Astrocyte (in vitro differentiated cells and primary cell): Measurements from ENCODE around the gene ZNF764. TPM values are rescaled to one million over a fixed set of nuclear protein-coding genes. Genes with fewer than 3 reads are reported as not detected.

Experiments
- DNase-seq: peaks from one replicate; pipeline ENCODE4 v3.0.0-alpha.2; 2010; ENCODE audit warnings: low read depth
- FAIRE-seq: peaks from 2 replicates; lab custom pipeline; 2011; peaks lifted over from hg19 to GRCh38; lab: Jason Lieb, UNC
- H2AFZ ChIP-seq: 2 replicates; pipeline ENCODE4 v1.6.0; 2012; ENCODE audit warnings: low read depth, low read length, inconsistent platforms
- H3K27ac ChIP-seq: 2 replicates; pipeline ENCODE4 v1.5.1; 2011; ENCODE audit warnings: low read depth, low read length, inconsistent platforms
- H3K27me3 ChIP-seq: 2 replicates; pipeline ENCODE4 v1.6.0; 2011; ENCODE audit warnings: low read length, inconsistent platforms; ENCODE audit not compliant: insufficient read depth
- H3K36me3 ChIP-seq: 2 replicates; pipeline ENCODE4 v1.5.1; 2011; ENCODE audit warnings: low read length, inconsistent platforms; ENCODE audit not compliant: insufficient read depth
- H3K4me1 ChIP-seq: 2 replicates; pipeline ENCODE4 v1.5.1; 2011; ENCODE audit warnings: low read length, inconsistent platforms; ENCODE audit not compliant: insufficient read depth
- H3K4me2 ChIP-seq: 2 replicates; pipeline ENCODE4 v1.6.0; 2012; ENCODE audit warnings: low read length, inconsistent platforms
- H3K4me3 ChIP-seq: 2 replicates; pipeline ENCODE4 v1.5.1; 2011; ENCODE audit warnings: low read depth, mild to moderate bottlenecking, low read length, inconsistent platforms; ENCODE audit not compliant: insufficient read depth
- H3K79me2 ChIP-seq: 2 replicates; pipeline ENCODE4 v1.6.0; 2012; ENCODE audit warnings: mild to moderate bottlenecking, low read length, inconsistent platforms; ENCODE audit not compliant: insufficient read depth
- H3K9ac ChIP-seq: 2 replicates; pipeline ENCODE4 v1.6.0; 2012; ENCODE audit warnings: mild to moderate bottlenecking, low read length, inconsistent platforms
- H3K9me3 ChIP-seq: 2 replicates; pipeline ENCODE4 v1.5.1; 2012; ENCODE audit warnings: low read depth, mild to moderate bottlenecking, low read length, inconsistent platforms; ENCODE audit not compliant: insufficient read depth
- H4K20me1 ChIP-seq: 2 replicates; pipeline ENCODE4 v1.6.0; 2012; ENCODE audit warnings: low read length, inconsistent platforms; ENCODE audit not compliant: insufficient read depth
- H3K27ac Mint-ChIP-seq: one replicate; pipeline ENCODE4 v1.8.0; 2021; ENCODE audit warnings: mild to moderate bottlenecking, mixed read lengths; ENCODE audit not compliant: unreplicated experiment
- H3K27me3 Mint-ChIP-seq: one replicate; pipeline ENCODE4 v1.8.0; 2021; ENCODE audit warnings: low read depth, mixed read lengths; ENCODE audit not compliant: unreplicated experiment
- H3K36me3 Mint-ChIP-seq: one replicate; pipeline ENCODE4 v1.8.0; 2021; ENCODE audit warnings: low read depth, mixed read lengths; ENCODE audit not compliant: unreplicated experiment
- H3K4me1 Mint-ChIP-seq: one replicate; pipeline ENCODE4 v1.8.0; 2021; ENCODE audit warnings: low read depth, mixed read lengths; ENCODE audit not compliant: unreplicated experiment
- H3K4me3 Mint-ChIP-seq: one replicate; pipeline ENCODE4 v1.8.0; 2021; ENCODE audit warnings: mild to moderate bottlenecking, moderate library complexity, mixed read lengths; ENCODE audit not compliant: unreplicated experiment
- H3K9me3 Mint-ChIP-seq: one replicate; pipeline ENCODE4 v1.8.0; 2021; ENCODE audit warnings: mild to moderate bottlenecking, mixed read lengths; ENCODE audit not compliant: unreplicated experiment
- CTCF ChIP-seq: IDR thresholded peaks from 2 replicates; pipeline ENCODE4 v1.5.1; 2011; ENCODE audit warnings: low read depth, mild to moderate bottlenecking, inconsistent platforms, low read length, moderate library complexity; ENCODE audit not compliant: insufficient read depth
- EZH2 ChIP-seq: IDR thresholded peaks from 2 replicates; pipeline ENCODE4 v1.6.1; 2012; ENCODE audit warnings: mild to moderate bottlenecking, low read length, inconsistent platforms; ENCODE audit not compliant: insufficient read depth
- total RNA-seq: library from RNA; stranded (reverse); gene quantifications from 2 replicates; pipeline ENCODE4 v1.2.1, GENCODE V29; 2021

Gene ZNF764
- total RNA-seq, 1 donor from 2014 or later, result 8.5 TPM

- Mint-ChIP-seq H3K27ac (no peak overlapping the region), H3K4me3 (peak overlapping the region; percentile 17), H3K9me3 (peaks cover 3% of the 10 kb centered on the region), H3K4me1 (peaks cover 11% of the 10 kb centered on the region), H3K27me3 (no peaks in the 10 kb centered on the region), H3K36me3 (peaks cover 11% of the 10 kb centered on the region)
- H3K27ac ChIP-seq, result no peak overlapping the region
- H3K27me3 ChIP-seq, result no peaks in the 10 kb centered on the region
- peaks cover 6% of the 10 kb centered on the region for H3K4me1 ChIP-seq
- no peaks in the 10 kb centered on the region for H3K79me2 ChIP-seq
- TF ChIP-seq EZH2 (no peak), CTCF (no peak)
- H3K36me3 ChIP-seq, result peaks cover 7% of the 10 kb centered on the region
- FAIRE-seq, result no peak
- H3K9ac ChIP-seq, result no peak overlapping the region
- H4K20me1 ChIP-seq, result no peaks in the 10 kb centered on the region
- H2AFZ ChIP-seq, result no peak overlapping the region
- no peak overlapping the region for H3K4me2 ChIP-seq
- DNase-seq, result no peak
- no peaks in the 10 kb centered on the region for H3K9me3 ChIP-seq
- no peak overlapping the region for H3K4me3 ChIP-seq
Observed at GRCh38 chr16:30601966-30602365, 43.8 kb upstream of the ZNF764 start.

GRCh38 chr16:30600929-30601328, 42.8 kb upstream of the ZNF764 start:
- H4K20me1 ChIP-seq, result no peaks in the 10 kb centered on the region
- H3K27me3 ChIP-seq, result no peaks in the 10 kb centered on the region
- peaks cover 7% of the 10 kb centered on the region for H3K36me3 ChIP-seq
- DNase-seq, result no peak
- no peak overlapping the region for H2AFZ ChIP-seq
- TF ChIP-seq EZH2 (no peak), CTCF (no peak)
- Mint-ChIP-seq H3K36me3 (peaks cover 11% of the 10 kb centered on the region), H3K27me3 (no peaks in the 10 kb centered on the region), H3K4me3 (no peak overlapping the region), H3K27ac (no peak overlapping the region), H3K4me1 (peaks cover 11% of the 10 kb centered on the region), H3K9me3 (peaks cover 3% of the 10 kb centered on the region)
- H3K4me2 ChIP-seq, result no peak overlapping the region
- no peaks in the 10 kb centered on the region for H3K9me3 ChIP-seq
- no peak for FAIRE-seq
- H3K79me2 ChIP-seq, result no peaks in the 10 kb centered on the region
- H3K27ac ChIP-seq, result no peak overlapping the region
- H3K4me3 ChIP-seq, result no peak overlapping the region
- H3K9ac ChIP-seq, result no peak overlapping the region
- peaks cover 6% of the 10 kb centered on the region for H3K4me1 ChIP-seq

- no peak overlapping the region for H3K27ac Mint-ChIP-seq
- H3K4me1 Mint-ChIP-seq, result peaks cover 11% of the 10 kb centered on the region
- Histone ChIP-seq H3K9ac (no peak overlapping the region), H3K27me3 (no peaks in the 10 kb centered on the region), H3K27ac (no peak overlapping the region), H3K9me3 (no peaks in the 10 kb centered on the region), H3K4me3 (no peak overlapping the region), H3K4me2 (no peak overlapping the region), H3K36me3 (peaks cover 7% of the 10 kb centered on the region), H3K79me2 (no peaks in the 10 kb centered on the region), H2AFZ (no peak overlapping the region), H4K20me1 (no peaks in the 10 kb centered on the region), H3K4me1 (peaks cover 6% of the 10 kb centered on the region)
- TF ChIP-seq EZH2 (no peak), CTCF (no peak)
- no peaks in the 10 kb centered on the region for H3K27me3 Mint-ChIP-seq
- DNase-seq (no peak), FAIRE-seq (no peak)
- H3K9me3 Mint-ChIP-seq, result peaks cover 3% of the 10 kb centered on the region
- peaks cover 11% of the 10 kb centered on the region for H3K36me3 Mint-ChIP-seq
- no peak overlapping the region for H3K4me3 Mint-ChIP-seq
Observed at GRCh38 chr16:30600215-30600614, 42.0 kb upstream of the ZNF764 start.
